Activated gamma-delta T cell (primary cell): Measurements from ENCODE around the gene RAC2.

Experiments used
- DNase-seq: peaks from one replicate; lab custom pipeline; 2025; lab: John Stamatoyannopoulos, UW

The RAC2 gene

DNA sequence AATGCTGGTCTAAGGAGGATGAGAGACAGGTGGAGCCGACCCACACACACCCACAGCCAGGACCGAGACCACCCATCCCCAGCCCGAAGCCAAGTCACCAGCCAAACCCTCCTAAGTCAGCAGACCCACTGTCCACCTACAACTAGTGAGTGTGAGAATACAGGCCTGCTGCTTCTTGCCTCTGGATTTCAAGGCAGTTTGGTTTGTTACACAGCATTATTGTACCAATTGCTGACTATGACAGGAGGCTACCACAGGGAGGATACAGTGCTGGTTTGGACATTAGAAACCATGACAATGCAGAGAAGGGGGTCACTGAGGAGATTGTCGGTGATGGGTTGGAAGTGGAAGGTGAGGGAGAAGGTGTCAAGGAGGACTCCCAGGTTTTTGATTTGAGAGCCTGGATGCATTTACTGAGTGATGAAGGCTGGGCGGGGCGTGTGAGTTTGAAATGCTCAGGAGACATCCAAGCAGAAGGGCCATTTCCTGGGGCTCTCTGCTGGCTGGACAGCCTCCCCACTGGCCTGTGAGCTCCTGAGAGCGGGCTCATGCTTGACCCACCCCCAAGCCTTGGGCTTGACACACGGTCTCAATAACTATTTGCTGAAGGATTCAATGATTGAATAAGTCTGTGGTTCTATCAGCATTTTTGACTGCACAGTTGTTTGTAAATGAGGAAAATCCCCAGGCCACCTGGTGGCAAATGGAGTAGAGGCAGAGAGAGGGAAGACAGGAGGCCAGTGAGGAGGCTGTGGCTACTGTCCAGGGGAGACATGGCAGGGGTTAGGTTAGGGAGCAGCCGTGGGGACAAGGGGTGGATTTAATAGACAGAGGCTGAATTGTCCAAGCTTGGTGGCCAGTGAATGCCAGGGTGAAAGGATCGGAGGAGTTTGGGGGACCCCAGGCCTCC, 22.4 kb downstream of the RAC2 start:
- no peak for DNase-seq

DNA sequence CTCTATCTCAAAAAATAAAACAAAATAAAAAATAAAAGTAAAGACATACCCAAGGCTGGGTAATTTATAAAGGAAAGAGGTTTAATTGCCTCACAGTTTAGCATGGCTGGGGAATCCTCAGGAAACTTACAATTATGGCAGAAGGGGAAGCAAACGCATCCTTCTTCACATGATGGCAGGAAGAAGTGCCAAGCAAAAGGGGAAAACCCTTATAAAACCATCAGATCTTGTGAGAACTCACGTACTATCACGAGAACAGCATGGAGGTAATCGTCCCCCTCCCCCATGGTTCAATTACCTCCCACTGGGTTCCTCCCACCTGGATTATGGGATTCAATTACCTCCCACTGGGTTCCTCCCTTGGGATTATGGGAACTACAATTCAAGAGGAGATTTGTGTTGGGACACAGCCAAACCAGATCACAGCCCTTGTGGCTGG, 23.5 kb downstream of the RAC2 start:
- no peak for DNase-seq

DNA sequence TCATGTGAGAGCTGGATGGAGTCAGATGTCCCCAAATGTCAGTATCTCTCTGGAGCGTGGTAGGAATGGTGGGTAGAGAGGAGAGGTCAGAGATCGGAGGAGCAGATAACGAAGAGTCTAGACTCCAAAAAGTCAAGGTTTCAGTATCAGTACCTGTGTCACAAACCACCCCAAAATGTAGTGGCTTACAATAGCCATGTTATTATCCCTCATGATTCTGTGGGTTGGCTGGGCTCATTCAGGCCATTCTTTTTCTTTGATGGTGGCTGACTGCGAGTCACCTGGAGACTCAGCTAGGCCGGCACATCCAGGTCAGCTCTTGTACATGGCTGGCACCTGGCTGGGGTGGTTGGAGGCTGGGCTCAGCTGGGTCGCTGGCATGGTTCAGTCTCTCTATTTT, 24.5 kb downstream of the RAC2 start:
- DNase-seq: no peak

DNA sequence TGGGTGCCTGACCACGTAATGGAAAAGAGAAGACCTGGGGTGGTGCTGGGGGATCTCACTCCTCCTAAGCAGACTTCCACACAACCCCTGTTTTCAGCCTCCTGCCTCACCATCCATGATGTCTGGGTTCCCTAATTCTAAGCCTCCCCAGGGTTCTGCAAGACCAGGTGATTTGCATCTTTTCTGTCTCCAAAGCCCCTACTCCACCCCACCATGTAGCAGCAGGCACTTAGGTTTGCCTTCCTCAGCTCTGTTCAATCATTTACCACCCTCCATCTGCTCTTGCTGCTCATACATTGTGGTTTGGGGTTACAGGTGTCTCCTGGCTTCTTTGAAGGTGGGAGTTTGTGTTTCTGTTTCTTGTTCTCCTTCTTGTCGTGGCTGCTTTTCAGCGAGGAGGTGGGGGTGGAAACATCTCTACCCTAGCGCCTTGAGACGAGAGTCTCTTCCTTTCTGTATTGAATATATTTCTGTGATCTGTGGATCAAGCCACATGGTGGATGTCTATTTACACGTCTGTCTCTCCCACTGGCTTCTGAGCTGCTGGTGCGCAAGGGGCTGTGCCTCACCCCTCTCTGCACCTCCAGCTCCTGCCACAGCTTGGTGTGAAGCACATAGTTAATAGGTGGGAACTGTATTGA, 25.2 kb downstream of the RAC2 start:
- no peak for DNase-seq

DNA sequence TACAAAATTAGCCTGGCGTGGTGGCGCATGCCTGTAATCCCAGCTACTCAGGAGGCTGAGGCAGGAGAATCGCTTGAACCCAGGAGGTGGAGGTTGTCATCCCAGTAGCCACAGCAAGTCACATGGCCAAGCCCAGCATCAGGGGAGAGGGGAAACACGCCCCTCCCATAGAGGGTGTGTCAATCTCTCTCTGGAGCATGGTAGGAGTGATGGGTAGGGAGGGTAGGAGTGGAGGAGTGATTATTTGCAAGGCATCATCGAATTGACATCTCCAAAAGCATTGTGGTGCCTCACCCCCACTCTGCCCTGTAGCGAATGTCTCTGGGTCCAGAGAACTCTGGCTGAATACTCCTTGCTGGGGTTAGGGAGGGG, 25.7 kb downstream of the RAC2 start:
- DNase-seq: no peak

DNA sequence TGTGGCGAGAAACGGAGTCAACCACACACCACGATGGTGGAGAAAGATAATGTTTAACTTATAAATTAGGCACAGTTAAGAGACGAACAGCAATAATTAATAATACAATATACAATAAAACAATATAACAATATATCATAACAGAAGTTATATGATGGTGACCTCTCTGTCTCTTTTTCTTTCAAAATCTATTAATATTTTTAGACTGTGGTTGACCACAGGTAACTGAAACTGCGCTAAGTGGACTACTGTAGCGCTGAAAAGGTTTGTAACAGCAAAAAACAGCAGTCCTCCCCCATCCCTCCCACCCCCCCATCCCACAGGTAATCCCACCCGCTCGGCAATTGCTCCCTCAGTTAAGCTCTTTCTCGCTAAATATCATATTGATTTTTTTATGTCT, 28.2 kb downstream of the RAC2 start:
- DNase-seq: no peak

DNA sequence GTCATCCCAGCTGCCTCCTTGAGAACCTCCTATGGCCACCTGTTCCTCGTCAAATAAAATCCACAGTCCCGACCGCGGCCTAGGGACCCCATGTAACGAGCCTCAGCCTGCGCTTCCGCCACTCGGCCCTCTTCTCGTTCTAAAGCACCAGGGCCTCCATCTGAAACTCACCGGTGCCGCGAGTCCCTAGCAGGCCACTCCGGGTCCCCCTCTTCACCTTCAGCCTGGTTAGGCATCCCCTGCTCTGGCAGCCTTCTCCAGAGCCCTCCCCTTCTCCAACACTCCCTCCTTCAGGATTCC, 29.4 kb downstream of the RAC2 start:
- DNase-seq: no peak

DNA sequence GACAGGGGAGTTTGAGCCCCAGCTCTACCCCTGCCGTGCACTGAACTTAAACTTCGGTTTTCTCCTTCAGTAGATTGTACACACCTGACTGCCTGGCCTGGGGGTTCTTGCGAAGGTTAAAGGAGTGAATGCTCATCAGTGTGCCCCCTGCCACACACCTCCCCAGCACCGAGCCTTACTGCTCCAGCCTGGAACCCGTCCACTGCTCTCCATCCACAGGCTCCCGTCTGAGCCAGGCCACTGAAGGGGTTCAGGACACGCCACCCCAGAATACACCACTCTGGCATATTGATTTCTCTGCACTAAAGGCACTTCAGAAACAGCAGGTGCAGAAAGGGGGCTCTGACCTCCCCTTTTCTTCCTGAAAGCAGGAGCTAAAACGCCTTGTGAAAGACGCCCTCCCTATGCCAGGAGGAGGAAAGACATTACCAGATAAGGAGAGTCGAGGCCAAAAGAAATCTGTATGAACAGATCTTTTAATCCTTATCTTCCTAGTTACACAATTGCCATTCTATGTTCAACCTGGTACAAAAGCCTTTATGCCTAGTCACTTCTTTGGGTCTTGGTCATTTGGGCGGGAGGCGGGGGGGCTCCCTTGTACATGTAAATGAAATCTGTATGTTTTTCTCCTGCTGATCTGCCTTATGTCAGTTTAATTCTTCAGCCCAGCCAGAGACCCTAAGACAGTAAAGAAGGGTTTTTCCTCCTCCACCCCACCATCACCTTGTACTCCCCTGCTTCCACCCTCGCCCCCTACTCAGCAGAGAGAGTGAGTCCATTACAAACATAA, 29.9 kb downstream of the RAC2 start:
- no peak for DNase-seq

DNA sequence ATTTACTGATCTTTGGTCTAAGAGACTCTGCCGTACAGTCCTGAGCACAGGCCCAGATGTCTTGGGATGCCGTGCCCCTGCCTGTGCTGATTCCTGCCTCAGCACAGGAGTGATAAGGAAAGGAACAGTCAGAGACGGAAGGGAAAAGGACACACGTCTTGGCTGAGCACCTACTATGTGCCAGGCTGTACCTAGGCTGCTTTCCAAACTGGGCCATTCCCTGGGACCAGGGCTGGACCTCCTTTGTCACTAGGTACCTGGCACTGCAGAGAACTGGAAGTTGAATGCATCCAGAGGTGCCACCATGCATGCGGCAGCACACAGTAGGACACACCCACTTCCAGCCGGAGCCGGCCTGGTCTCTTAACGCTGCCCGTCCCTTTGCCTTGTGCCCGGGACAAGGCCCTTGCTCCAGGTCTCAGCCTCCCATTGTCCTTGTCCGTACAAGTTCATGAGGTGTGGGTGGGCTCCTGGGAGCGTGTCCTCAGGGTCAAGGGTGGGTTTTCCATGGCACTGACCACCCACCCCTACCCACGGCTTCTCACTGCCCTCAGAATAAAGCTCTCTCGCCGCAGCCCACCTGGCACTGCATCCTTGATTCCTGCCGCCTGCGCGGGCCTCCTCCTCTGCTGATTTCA, 30.7 kb downstream of the RAC2 start:
- no peak for DNase-seq

DNA sequence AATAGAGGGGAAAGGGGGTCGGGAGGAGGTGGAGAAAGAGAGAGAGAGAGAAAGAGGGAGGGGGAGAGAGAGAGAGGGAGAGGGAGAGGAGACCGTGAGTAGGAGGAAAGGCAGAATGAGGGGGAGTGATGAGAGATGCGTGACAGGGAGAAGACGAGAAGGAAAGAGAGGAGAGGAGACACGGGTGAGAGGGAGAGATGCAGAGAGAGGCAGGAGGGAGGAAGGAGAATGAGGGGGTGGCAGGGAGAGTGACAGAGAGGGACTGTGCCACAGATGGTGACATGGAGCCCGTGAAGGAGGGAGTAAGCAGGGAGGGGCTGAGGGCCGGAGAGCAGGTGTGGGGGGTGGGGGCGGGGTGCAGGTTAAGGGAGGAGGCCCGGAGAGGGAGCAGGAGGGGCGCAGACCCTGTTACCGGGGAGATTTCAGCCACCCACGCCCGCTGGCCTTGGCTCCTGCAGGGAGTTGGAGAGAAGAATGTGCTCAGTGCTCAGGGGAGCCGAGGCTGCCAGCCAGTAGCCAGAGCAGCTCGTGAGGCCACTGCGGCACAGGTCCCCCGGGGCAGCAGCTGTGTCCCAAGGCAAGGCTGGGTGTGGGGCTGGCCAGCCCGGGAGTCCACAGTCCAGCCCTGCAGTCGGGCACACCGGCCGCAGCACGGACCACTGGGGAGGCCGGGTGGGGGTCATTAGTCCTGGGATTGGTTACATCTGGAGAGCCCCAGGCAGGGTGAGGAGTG, 31.7 kb downstream of the RAC2 start, which contains the start of gene SSTR3:
Gene SSTR3 (minus strand): TSS at position 304 of the 733 bp plus-strand sequence. CDS start 4,674 bp downstream, outside the sequence.
- no peak for DNase-seq

DNA sequence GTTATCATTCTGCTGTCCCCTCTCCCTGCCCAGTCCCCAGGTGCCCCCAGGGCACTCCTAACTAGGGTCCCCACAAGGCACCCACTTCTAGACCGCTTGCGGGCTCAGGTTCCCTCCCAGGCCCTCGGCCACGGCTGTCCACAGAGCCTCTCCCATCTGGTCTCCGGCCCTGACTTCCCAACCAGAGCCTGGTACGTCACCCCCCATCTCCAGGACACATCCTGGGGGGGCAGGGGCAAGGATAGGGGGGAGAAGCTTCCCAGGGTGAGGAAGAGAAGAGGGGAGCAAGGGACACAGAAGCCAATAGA, 32.2 kb downstream of the RAC2 start:
- no peak for DNase-seq

DNA sequence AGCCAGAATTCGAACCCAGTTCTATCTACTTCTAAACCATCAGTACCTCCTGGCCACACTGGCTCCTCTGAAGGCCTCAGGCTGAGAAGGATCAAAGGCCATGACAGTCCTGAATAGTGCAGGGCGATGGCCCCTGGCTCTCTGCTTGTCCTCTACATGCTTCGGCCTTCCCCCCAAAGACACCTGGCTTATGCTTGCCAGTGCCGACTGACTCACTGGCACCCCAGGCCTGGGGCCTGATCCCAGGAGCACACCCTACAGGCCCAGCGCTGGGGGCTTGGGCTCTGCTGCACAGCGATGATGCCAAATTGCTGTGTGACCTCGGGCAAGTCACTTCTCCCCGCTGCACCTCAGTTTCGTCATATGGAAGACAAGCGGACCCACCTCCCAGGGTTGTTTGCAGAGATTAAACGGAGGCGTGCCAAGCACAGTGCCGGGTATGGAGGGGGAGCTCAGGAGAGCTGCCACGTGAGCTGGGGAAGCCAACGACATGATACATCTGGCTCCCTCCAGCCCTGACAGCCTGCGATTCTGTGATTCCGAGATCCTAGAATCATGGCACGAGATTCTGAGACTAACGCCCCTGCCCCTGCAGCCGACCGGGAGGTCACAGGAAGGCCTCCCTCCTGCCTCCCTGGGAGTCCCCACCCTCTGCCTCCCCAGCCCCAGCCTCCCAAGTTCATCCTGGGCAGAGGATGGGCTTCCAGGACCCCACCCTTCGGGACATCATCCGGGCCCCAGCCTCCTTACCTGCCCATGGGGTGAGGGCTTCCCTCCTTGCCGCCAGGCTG, 32.8 kb downstream of the RAC2 start:
- no peak for DNase-seq

DNA sequence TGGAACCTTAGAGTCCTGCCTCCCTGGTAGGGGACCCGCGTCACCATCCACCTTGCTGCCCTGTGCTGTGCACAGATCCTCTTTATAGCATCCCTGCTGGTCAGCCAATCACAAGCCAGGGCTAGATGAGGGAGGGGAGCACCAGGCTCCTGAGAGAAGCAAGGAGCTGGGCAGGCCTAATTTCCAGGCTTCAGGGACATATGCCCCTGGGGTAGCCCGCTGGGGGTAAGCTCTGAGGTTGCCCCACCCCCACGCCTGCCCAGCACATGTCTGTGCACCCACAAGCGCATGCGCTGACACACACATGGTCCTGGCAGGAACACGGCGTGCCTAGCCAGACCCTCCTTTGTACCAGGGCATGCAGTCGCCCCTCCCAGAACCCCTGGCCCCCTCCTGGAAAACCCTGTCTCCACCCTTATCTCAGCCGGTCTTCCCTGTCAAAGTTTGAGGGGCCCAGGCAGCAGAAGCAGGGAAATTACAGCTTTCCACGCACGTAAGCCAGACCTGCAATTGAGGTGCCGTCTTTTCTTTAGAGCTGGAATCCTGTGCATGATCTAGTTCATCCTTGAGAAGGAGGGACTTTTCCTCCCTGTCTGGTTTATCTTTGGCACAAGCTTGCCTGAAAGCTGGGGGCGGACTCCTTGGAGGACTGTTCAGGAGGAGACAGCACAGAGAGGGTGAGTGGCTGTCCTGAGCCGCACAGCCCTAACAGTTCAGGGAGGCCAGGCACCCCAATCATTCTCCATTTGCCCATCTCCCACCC, 33.8 kb downstream of the RAC2 start:
- DNase-seq: no peak

DNA sequence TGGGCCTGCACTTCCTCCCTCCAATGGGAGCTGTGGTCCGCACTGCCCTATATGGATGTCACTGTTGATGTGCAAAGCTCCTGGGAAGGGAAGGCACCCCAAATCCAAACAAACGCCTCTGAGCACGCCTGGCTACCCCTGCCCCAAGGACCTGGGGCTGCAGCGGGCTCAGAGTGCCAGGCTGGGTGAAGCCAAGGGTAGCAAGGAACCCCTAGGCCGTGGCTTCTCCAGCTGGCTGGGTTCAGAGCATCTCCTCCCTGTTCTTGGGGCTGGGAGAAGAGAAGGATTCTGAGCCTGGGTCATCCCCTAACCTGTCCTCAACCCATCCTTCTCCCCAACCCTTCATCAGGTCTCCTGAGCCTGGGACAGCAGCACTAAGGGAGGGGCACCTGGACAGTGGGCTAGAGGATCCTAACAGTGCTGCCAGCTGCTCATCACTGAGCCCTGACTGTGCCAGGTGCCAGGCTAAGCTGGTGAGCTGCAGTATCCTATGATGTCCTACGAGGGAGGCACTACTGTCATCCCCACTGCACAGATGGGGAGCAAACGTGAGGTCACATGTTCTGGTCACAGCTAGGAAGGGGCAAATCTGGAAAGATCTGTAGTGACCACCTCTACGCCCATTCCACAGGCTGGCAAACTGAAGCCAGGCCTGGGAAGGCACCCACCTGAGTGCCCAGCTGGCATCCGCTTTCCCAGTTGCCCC, 34.8 kb downstream of the RAC2 start:
- DNase-seq: no peak

DNA sequence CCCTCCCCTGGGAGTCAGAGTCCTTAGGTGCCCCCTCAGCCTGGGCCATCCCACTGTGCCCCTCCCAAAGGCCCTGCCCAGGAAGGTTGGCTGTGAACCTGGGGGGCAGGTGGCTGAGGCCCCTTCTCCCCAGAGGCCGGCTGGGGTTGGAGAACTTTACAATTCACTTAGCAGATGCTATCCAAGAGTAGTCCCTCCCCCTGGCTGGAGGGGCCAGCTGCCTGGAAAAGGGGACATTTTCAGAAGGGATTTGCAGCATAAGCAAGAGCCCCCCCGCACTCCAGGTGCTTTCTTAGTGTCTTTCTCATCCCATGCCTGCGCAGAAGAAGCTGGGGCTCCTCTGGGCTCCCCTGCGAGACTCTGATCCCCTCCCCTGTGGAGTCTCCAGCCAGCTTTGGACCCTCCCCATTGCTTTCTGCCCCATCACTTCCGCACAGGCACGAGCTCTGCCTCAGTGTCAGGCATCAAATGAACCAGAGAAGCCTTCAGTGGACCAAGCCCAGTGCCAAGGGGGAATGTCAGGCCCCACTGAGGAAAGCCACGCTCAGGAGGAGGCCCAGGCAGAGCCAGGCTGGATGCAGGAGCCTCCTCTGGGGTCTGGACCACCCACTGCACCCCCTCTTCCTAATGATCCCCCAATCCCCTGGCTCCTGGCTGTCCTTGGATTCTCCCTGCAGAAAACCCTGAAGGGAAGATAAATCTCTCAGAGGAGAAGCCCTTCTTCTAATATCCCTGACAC, 35.5 kb downstream of the RAC2 start:
- no peak for DNase-seq

DNA sequence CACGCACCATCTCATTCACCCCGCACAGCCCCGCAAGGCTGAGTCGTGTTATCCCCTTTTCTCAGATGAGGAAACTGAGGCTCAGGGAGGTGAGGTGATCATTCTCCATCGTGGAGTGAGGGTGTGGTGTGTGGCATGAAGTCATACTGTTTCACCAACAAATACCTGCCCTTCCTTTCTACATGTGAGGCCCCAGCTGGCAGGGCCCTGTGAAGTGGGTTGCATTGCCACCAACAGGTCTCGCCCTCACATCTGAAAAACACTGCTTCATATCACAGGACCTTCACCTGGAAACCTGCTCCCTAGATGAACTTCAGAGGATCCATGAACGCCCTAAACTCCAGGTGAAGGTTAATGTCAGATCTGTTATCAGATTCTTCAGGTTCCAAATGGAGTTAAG, 36.1 kb downstream of the RAC2 start:
- DNase-seq: no peak

DNA sequence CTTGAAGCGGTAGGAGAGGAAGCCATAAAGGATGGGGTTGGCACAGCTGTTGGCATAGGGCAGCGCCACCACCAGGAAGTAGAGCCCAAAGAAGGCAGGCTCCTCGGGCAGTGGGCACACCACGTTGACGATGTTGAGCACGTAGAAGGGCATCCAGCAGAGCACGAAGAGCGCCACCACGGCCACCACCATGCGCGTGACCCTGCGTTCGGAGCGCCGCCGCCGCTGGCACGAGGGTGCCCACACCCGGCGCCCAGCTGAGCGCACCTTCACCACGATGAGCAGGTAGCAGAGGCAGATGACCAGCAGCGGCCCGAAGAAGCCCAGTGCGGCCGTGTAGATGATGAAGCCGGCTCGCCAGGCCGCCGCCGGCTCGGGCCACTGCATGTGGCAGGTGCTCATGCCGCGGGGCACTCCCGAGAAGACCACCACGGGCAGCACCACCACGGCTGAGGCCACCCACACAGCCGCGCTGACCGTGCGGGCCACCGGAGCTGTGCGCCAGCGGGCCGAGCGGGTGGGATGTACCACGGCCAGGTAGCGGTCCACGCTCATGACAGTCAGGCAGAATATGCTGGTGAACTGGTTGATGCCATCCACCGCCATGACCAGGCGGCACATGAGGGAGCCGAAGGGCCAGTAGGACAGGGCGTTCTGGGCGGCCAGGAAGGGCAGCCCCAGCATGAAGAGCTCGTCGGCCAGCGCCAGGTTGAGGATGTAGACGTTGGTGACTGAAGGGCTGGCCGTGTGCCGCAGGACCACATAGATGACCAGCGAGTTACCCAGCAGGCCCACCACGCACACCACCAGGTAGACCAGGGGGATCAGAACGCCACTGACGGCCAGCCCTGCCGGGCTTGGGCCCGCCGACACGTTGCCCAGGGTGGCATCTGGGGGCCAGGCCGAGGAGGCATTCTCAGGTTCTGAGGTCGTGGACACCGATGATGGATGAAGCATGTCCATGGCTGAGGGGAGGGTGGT, 36.9 kb downstream of the RAC2 start:
- no peak for DNase-seq
